GM23338 (cell line): ENCODE measurements around the gene DNAH11. TPM values are rescaled to one million over a fixed set of nuclear protein-coding genes. Genes with fewer than 3 reads are reported as not detected.

Source experiments
- ATAC-seq: fragments of 200-7000 bp; cut with Tn5 transposase; 3 replicates; pipeline ENCODE4 v1.9.1; 2020
- DNase-seq: peaks from one replicate; pipeline ENCODE4 v3.0.0-alpha.2; 2015; ENCODE audit warnings: low spot score
- H2AFZ ChIP-seq: fragments of 200-600 bp; sonication (generic); 2 replicates; pipeline ENCODE4 v1.8.0; 2016; ENCODE audit warnings: antibody characterized with exemption, mild to moderate bottlenecking, moderate library complexity
- H3F3A ChIP-seq: fragments of 200-600 bp; sonication (generic); replicated peaks from 2 replicates; pipeline ENCODE4 v1.8.0; 2017; ENCODE audit warnings: antibody characterized with exemption, mixed run types, low read depth
- H3K27ac ChIP-seq: fragments of 200-600 bp; sonication (generic); 2 replicates; pipeline ENCODE4 v1.6.1; 2016; ENCODE audit warnings: low read depth
- H3K27me3 ChIP-seq: fragments of 200-600 bp; sonication (generic); 2 replicates; pipeline ENCODE4 v1.8.0; 2016; ENCODE audit warnings: mild to moderate bottlenecking, mixed run types, moderate library complexity; ENCODE audit not compliant: insufficient read depth
- H3K36me3 ChIP-seq: fragments of 200-600 bp; sonication (generic); 2 replicates; pipeline ENCODE4 v1.8.0; 2016; ENCODE audit warnings: mild to moderate bottlenecking; ENCODE audit not compliant: insufficient read depth
- H3K4me1 ChIP-seq: fragments of 200-600 bp; sonication (generic); 2 replicates; pipeline ENCODE4 v1.8.0; 2016; ENCODE audit warnings: mild to moderate bottlenecking, moderate library complexity; ENCODE audit not compliant: insufficient read depth
- H3K4me2 ChIP-seq: fragments of 200-600 bp; sonication (generic); 2 replicates; pipeline ENCODE4 v1.7.1; 2017; ENCODE audit warnings: mixed run types
- H3K4me3 ChIP-seq: fragments of 200-600 bp; sonication (generic); 2 replicates; pipeline ENCODE4 v1.6.1; 2016; ENCODE audit warnings: mixed run types
- H3K79me2 ChIP-seq: fragments of 200-600 bp; sonication (generic); replicated peaks from 2 replicates; pipeline ENCODE4 v1.8.0; 2017; ENCODE audit warnings: mild to moderate bottlenecking; ENCODE audit not compliant: insufficient read depth
- H3K9me2 ChIP-seq: fragments of 200-600 bp; sonication (generic); 2 replicates; pipeline ENCODE4 v1.8.0; 2017; ENCODE audit not compliant: insufficient read depth
- H4K20me1 ChIP-seq: fragments of 200-600 bp; sonication (generic); replicated peaks from 2 replicates; pipeline ENCODE4 v1.8.0; 2017; ENCODE audit warnings: mild to moderate bottlenecking; ENCODE audit not compliant: insufficient read depth
- H3K27ac Mint-ChIP-seq: 2 replicates; pipeline ENCODE4 v1.8.0; 2020; ENCODE audit warnings: inconsistent platforms, mild to moderate bottlenecking, moderate library complexity, mixed read lengths
- H3K27me3 Mint-ChIP-seq: 3 replicates; pipeline ENCODE4 v1.8.0; 2022; ENCODE audit warnings: low read depth, mild to moderate bottlenecking, moderate library complexity, mixed read lengths, inconsistent platforms; ENCODE audit not compliant: insufficient read depth, poor library complexity
- H3K36me3 Mint-ChIP-seq: 3 replicates; pipeline ENCODE4 v1.8.0; 2021; ENCODE audit warnings: low read depth, mild to moderate bottlenecking, inconsistent platforms, moderate library complexity, mixed read lengths
- H3K4me1 Mint-ChIP-seq: 3 replicates; pipeline ENCODE4 v1.8.0; 2020; ENCODE audit warnings: mild to moderate bottlenecking, inconsistent platforms, mixed read lengths
- H3K4me3 Mint-ChIP-seq: 3 replicates; pipeline ENCODE4 v1.8.0; 2021; ENCODE audit warnings: moderate library complexity, mild to moderate bottlenecking, inconsistent platforms, mixed read lengths
- H3K9me3 Mint-ChIP-seq: 3 replicates; pipeline ENCODE4 v1.8.0; 2020; ENCODE audit warnings: moderate library complexity, mild to moderate bottlenecking, inconsistent platforms, mixed read lengths
- CREB1 ChIP-seq: fragments of 250-450 bp; sonication (Bioruptor Pico); IDR thresholded peaks from 2 replicates; pipeline ENCODE4 v1.5.0; 2020; ENCODE audit warnings: low read depth, mild to moderate bottlenecking, moderate library complexity
- EZH2 ChIP-seq: fragments of 200-600 bp; sonication (generic); IDR thresholded peaks from one replicate; pipeline ENCODE4 v1.8.0; 2017; ENCODE audit warnings: antibody characterized with exemption, mild to moderate bottlenecking, low read depth; ENCODE audit not compliant: unreplicated experiment
- EZH2phosphoT487 ChIP-seq: fragments of 200-600 bp; sonication (generic); IDR thresholded peaks from one replicate; pipeline ENCODE4 v1.8.1; 2018; ENCODE audit warnings: antibody characterized with exemption; ENCODE audit not compliant: unreplicated experiment
- NANOG ChIP-seq: IDR thresholded peaks from 2 replicates; pipeline ENCODE4 v1.6.1; 2016; ENCODE audit warnings: antibody characterized with exemption, borderline replicate concordance
- POLR2AphosphoS5 ChIP-seq: IDR thresholded peaks from 2 replicates; pipeline ENCODE4 v1.6.1; 2016; ENCODE audit warnings: antibody characterized with exemption, low read depth
- STAT1 ChIP-seq: IDR thresholded peaks from one replicate; pipeline ENCODE4 v1.6.1; 2016; ENCODE audit warnings: antibody characterized with exemption; ENCODE audit not compliant: unreplicated experiment
- ZNF114 ChIP-seq: fragments of 250-450 bp; sonication (Bioruptor Pico); IDR thresholded peaks from 2 replicates; pipeline ENCODE4 v1.5.0; 2020; ENCODE audit warnings: mild to moderate bottlenecking, moderate library complexity
- ZNF331 ChIP-seq: fragments of 250-450 bp; sonication (Bioruptor Pico); IDR thresholded peaks from 2 replicates; pipeline ENCODE4 v1.5.0; 2020; ENCODE audit warnings: low read depth, mild to moderate bottlenecking, moderate library complexity
- polyA plus RNA-seq: library from polyadenylated mRNA; unstranded; fragments of >200 nt; fragmentation: Nextera tagmentation; extraction: Ambion mirVana; gene quantifications from 2 replicates; pipeline ENCODE4 v1.2.1, GENCODE V29; 2016
- total RNA-seq: library from RNA; depleted of rRNA; stranded (reverse); fragments of >200 nt; shearing (Covaris generic); gene quantifications from 2 replicates; pipeline ENCODE4 v1.2.3, GENCODE V29; 2014
- TF ChIP-seq, protein P1 (sequence below): fragments of 250-450 bp; sonication (Bioruptor Pico); IDR thresholded peaks from 2 replicates; pipeline ENCODE4 v1.5.0; 2020; ENCODE audit warnings: mild to moderate bottlenecking, moderate library complexity
- TF ChIP-seq, protein P2 (sequence below), 2 experiments: fragments of 200-600 bp in 1 of 2; sonication (generic) in 1 of 2; conservative IDR thresholded peaks; 2 replicates each; pipeline versions ENCODE4 v1.5.1 to v1.6.1; 2016 to 2017; ENCODE audit warnings: antibody characterized with exemption in 2 of 2, low read depth in 2 of 2, mild to moderate bottlenecking in 2 of 2, moderate library complexity in 1 of 2
- TF ChIP-seq, protein P3 (sequence below): IDR thresholded peaks from one replicate; pipeline ENCODE4 v1.6.1; 2018; ENCODE audit warnings: antibody characterized with exemption; ENCODE audit not compliant: unreplicated experiment

The DNAH11 gene
- total and polyA plus RNA-seq, 2 experiments from 2014 or later = 9.3 TPM

DNA sequence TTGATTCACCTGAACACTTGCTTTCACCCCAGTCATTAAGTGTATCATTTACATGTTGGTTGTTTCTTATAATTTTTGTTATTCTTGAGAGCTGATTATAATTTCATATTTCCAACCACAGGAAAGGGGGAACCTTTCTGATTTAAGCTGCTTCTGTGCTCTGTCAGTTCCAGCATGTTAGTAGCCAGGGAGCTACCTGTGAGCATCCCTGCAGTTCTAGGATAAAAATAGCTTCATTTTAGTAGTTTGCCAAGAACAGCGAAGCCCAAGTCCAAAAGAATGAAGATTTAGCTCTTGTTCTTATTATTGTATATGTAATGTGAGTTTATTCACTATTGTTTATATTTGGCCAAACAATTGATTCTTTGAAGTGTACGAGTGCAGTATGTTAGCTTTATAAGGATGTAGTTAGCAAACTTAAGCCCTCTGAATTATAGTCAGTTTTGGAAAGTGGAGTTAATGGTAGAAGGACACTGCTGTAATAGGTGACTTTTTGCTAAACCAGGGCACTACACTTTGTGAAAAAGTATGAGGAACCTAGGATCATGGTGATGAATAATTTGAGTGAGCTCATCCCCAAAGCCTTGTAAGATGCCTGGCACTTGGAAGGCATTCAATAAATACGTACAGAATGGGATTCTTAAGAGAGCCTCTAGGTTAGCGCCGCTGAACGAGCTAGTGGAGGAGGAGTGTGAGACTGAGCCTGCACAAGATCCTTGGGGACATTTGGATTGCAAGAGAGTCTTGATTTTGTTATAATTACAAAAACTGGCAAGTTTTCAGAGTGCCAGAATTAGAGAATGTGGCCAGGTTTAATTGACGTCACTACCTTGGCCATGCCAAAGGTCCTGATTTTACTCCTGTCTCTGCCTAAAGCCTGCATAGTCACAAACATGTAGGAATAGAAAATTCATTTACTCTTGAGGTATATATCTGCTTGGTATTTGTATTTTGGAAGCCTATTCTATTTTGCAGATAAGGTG, 29.8 kb downstream of the DNAH11 start (continued):
- TF ChIP-seq, protein P1, sequence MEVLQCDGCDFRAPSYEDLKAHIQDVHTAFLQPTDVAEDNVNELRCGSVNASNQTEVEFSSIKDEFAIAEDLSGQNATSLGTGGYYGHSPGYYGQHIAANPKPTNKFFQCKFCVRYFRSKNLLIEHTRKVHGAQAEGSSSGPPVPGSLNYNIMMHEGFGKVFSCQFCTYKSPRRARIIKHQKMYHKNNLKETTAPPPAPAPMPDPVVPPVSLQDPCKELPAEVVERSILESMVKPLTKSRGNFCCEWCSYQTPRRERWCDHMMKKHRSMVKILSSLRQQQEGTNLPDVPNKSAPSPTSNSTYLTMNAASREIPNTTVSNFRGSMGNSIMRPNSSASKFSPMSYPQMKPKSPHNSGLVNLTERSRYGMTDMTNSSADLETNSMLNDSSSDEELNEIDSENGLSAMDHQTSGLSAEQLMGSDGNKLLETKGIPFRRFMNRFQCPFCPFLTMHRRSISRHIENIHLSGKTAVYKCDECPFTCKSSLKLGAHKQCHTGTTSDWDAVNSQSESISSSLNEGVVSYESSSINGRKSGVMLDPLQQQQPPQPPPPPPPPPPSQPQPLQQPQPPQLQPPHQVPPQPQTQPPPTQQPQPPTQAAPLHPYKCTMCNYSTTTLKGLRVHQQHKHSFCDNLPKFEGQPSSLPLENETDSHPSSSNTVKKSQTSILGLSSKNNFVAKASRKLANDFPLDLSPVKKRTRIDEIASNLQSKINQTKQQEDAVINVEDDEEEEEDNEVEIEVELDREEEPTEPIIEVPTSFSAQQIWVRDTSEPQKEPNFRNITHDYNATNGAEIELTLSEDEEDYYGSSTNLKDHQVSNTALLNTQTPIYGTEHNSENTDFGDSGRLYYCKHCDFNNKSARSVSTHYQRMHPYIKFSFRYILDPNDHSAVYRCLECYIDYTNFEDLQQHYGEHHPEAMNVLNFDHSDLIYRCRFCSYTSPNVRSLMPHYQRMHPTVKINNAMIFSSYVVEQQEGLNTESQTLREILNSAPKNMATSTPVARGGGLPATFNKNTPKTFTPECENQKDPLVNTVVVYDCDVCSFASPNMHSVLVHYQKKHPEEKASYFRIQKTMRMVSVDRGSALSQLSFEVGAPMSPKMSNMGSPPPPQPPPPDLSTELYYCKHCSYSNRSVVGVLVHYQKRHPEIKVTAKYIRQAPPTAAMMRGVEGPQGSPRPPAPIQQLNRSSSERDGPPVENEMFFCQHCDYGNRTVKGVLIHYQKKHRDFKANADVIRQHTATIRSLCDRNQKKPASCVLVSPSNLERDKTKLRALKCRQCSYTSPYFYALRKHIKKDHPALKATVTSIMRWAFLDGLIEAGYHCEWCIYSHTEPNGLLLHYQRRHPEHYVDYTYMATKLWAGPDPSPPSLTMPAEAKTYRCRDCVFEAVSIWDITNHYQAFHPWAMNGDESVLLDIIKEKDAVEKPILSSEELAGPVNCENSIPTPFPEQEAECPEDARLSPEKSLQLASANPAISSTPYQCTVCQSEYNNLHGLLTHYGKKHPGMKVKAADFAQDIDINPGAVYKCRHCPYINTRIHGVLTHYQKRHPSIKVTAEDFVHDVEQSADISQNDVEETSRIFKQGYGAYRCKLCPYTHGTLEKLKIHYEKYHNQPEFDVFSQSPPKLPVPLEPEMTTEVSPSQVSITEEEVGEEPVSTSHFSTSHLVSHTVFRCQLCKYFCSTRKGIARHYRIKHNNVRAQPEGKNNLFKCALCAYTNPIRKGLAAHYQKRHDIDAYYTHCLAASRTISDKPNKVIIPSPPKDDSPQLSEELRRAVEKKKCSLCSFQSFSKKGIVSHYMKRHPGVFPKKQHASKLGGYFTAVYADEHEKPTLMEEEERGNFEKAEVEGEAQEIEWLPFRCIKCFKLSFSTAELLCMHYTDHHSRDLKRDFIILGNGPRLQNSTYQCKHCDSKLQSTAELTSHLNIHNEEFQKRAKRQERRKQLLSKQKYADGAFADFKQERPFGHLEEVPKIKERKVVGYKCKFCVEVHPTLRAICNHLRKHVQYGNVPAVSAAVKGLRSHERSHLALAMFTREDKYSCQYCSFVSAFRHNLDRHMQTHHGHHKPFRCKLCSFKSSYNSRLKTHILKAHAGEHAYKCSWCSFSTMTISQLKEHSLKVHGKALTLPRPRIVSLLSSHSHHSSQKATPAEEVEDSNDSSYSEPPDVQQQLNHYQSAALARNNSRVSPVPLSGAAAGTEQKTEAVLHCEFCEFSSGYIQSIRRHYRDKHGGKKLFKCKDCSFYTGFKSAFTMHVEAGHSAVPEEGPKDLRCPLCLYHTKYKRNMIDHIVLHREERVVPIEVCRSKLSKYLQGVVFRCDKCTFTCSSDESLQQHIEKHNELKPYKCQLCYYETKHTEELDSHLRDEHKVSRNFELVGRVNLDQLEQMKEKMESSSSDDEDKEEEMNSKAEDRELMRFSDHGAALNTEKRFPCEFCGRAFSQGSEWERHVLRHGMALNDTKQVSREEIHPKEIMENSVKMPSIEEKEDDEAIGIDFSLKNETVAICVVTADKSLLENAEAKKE (CRISPR knock-in tag) = no peak

DNA sequence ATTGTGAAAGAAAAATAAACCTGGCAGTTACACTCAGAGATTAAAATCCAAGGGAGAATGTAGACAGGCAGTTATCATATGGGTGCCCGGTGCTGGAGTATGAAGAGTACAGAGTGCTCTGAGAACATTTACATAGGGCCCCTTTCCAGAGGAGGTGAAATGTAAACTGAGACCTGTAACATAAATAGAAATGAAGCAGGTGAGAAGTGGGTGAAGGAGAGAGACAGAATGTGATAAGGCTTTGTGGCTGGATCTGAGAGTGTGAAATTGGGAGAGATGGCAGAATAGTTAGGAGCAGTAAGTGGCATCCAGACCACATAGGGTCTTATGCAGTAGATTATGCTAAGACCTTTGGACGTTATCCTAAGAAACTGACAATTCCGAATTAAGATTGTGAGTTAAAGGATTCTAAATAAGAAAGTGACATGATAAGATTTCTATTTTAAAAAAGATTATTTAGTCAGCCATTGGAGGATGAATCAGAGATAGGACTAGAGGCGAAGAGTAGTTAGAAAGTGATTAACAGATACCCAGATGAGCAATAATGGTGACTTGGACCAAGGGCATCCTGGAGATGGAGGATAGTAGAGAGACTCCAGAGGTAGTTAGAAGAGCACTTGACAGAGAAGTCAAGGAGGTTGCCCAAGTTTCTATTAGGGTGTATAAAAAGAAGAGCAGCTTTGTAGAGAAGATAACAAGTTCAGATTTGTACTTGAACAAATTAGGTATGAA, 36.7 kb downstream of the DNAH11 start:
- no peak for DNase-seq
- Histone ChIP-seq H3K79me2 (no peaks in the 10 kb centered on the region), H2AFZ (no peak overlapping the region), H3K9me2 (no peaks in the 10 kb centered on the region), H3K4me3 (no peak overlapping the region), H3K4me2 (no peak overlapping the region), H4K20me1 (no peaks in the 10 kb centered on the region), H3K36me3 (no peaks in the 10 kb centered on the region; the same call in 1 of the 2 replicates), H3K27ac (no peak overlapping the region), H3K4me1 (no peaks in the 10 kb centered on the region), H3F3A (no peaks in the 10 kb centered on the region), H3K27me3 (no peaks in the 10 kb centered on the region)
- Mint-ChIP-seq H3K36me3 (peaks cover 28% of the 10 kb centered on the region), H3K4me1 (no peaks in the 10 kb centered on the region), H3K27me3 (peaks cover 1% of the 10 kb centered on the region), H3K4me3 (no peak overlapping the region), H3K27ac (no peak overlapping the region), H3K9me3 (peaks cover 18% of the 10 kb centered on the region)
- no peak for ATAC-seq
- TF ChIP-seq NANOG = no peak
- TF ChIP-seq, protein P2, sequence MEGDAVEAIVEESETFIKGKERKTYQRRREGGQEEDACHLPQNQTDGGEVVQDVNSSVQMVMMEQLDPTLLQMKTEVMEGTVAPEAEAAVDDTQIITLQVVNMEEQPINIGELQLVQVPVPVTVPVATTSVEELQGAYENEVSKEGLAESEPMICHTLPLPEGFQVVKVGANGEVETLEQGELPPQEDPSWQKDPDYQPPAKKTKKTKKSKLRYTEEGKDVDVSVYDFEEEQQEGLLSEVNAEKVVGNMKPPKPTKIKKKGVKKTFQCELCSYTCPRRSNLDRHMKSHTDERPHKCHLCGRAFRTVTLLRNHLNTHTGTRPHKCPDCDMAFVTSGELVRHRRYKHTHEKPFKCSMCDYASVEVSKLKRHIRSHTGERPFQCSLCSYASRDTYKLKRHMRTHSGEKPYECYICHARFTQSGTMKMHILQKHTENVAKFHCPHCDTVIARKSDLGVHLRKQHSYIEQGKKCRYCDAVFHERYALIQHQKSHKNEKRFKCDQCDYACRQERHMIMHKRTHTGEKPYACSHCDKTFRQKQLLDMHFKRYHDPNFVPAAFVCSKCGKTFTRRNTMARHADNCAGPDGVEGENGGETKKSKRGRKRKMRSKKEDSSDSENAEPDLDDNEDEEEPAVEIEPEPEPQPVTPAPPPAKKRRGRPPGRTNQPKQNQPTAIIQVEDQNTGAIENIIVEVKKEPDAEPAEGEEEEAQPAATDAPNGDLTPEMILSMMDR (conservative IDR thresholded peaks at IDR 0.05; ENCODE audit: low read depth in 2 of 2) = no peak
- TF ChIP-seq ZNF114 (CRISPR knock-in tag) = no peak
- TF ChIP-seq POLR2AphosphoS5 = no peak
- TF ChIP-seq CREB1 = no peak
- TF ChIP-seq ZNF331 (CRISPR knock-in tag) = no peak
- no peak for TF ChIP-seq EZH2
- TF ChIP-seq, protein P3, sequence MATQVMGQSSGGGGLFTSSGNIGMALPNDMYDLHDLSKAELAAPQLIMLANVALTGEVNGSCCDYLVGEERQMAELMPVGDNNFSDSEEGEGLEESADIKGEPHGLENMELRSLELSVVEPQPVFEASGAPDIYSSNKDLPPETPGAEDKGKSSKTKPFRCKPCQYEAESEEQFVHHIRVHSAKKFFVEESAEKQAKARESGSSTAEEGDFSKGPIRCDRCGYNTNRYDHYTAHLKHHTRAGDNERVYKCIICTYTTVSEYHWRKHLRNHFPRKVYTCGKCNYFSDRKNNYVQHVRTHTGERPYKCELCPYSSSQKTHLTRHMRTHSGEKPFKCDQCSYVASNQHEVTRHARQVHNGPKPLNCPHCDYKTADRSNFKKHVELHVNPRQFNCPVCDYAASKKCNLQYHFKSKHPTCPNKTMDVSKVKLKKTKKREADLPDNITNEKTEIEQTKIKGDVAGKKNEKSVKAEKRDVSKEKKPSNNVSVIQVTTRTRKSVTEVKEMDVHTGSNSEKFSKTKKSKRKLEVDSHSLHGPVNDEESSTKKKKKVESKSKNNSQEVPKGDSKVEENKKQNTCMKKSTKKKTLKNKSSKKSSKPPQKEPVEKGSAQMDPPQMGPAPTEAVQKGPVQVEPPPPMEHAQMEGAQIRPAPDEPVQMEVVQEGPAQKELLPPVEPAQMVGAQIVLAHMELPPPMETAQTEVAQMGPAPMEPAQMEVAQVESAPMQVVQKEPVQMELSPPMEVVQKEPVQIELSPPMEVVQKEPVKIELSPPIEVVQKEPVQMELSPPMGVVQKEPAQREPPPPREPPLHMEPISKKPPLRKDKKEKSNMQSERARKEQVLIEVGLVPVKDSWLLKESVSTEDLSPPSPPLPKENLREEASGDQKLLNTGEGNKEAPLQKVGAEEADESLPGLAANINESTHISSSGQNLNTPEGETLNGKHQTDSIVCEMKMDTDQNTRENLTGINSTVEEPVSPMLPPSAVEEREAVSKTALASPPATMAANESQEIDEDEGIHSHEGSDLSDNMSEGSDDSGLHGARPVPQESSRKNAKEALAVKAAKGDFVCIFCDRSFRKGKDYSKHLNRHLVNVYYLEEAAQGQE = no peak
- no peak for TF ChIP-seq EZH2phosphoT487
- no peak for TF ChIP-seq STAT1
